Nephron (organoid): ENCODE data around the gene TRIO.
A peak's percentile ranks its signal among the peaks of the same experiment; 100 is the strongest.
"Not testable (repeated sequence)": the region's sequence is repeated elsewhere in the genome, so short reads cannot be mapped to it uniquely, and the experiment has no call there.

Source experiments
- H3K27ac Mint-ChIP-seq, 3 experiments: 2 replicates each; pipeline ENCODE4 v1.8.0; 2020; ENCODE audit warnings: mixed read lengths in 3 of 3, mild to moderate bottlenecking in 2 of 3, moderate library complexity in 1 of 3
- H3K27me3 Mint-ChIP-seq: 2 replicates; pipeline ENCODE4 v1.8.0; 2021; ENCODE audit warnings: low read depth, mild to moderate bottlenecking, moderate library complexity, mixed read lengths
- H3K36me3 Mint-ChIP-seq: 2 replicates; pipeline ENCODE4 v1.8.0; 2020; ENCODE audit warnings: low read depth, mixed read lengths
- H3K4me1 Mint-ChIP-seq: 2 replicates; pipeline ENCODE4 v1.8.0; 2020; ENCODE audit warnings: mixed read lengths
- H3K4me3 Mint-ChIP-seq, 3 experiments: 2 replicates each; pipeline ENCODE4 v1.8.0; 2020; ENCODE audit warnings: mild to moderate bottlenecking in 3 of 3, mixed read lengths in 3 of 3, moderate library complexity in 2 of 3
- H3K9me3 Mint-ChIP-seq: 2 replicates; pipeline ENCODE4 v1.8.0; 2020; ENCODE audit warnings: mixed read lengths
- CTCF ChIP-seq, 3 experiments: fragments of 200-600 bp; sonication (generic); IDR thresholded peaks; one replicate each; pipeline ENCODE4 v1.5.0; 2021; ENCODE audit warnings: antibody characterized with exemption in 3 of 3; ENCODE audit not compliant: unreplicated experiment in 3 of 3

Gene TRIO

GRCh38 chr5:14386884-14387624 is 243.9 kb downstream of the TRIO start:
- Mint-ChIP-seq H3K9me3 (peaks cover 3% of the 10 kb centered on the region), H3K4me3 (no peak overlapping the region), H3K4me1 (peaks cover 25% of the 10 kb centered on the region), H3K36me3 (peaks cover 83% of the 10 kb centered on the region), H3K27ac (peak overlapping the region in 1 of 3 experiments; percentile 39), H3K27me3 (no peaks in the 10 kb centered on the region)
- no peak for TF ChIP-seq CTCF (IDR thresholded peaks at IDR 0.05; ENCODE audit: unreplicated experiment in 3 of 3)

- TF ChIP-seq CTCF (IDR thresholded peaks at IDR 0.05; ENCODE audit: unreplicated experiment in 3 of 3), result no peak
- H3K36me3 Mint-ChIP-seq, result peaks cover 88% of the 10 kb centered on the region
- H3K4me1 Mint-ChIP-seq, result peaks cover 25% of the 10 kb centered on the region
- H3K27me3 Mint-ChIP-seq, result no peaks in the 10 kb centered on the region
- H3K9me3 Mint-ChIP-seq, result peaks cover 3% of the 10 kb centered on the region
- peak overlapping the region in 1 of 3 experiments; percentile 7 for H3K27ac Mint-ChIP-seq
- no peak overlapping the region for H3K4me3 Mint-ChIP-seq
Measured at GRCh38 chr5:14388741-14389140, 245.6 kb downstream of the TRIO start.

GRCh38 chr5:14392552-14392951 is 249.4 kb downstream of the TRIO start:
- not testable (repeated sequence) for H3K27me3 Mint-ChIP-seq, H3K4me1 Mint-ChIP-seq, H3K4me3 Mint-ChIP-seq, H3K27ac Mint-ChIP-seq, H3K9me3 Mint-ChIP-seq
- peaks cover 87% of the 10 kb centered on the region for H3K36me3 Mint-ChIP-seq

- Mint-ChIP-seq H3K36me3 (peaks cover 72% of the 10 kb centered on the region), H3K4me1 (peaks cover 18% of the 10 kb centered on the region), H3K9me3 (peaks cover 3% of the 10 kb centered on the region), H3K27ac (no peak overlapping the region), H3K4me3 (no peak overlapping the region), H3K27me3 (no peaks in the 10 kb centered on the region)
- TF ChIP-seq CTCF (IDR thresholded peaks at IDR 0.05; ENCODE audit: unreplicated experiment in 3 of 3), result no peak
Measured at GRCh38 chr5:14394365-14394764, 251.2 kb downstream of the TRIO start.

- TF ChIP-seq CTCF (IDR thresholded peaks at IDR 0.05; ENCODE audit: unreplicated experiment in 3 of 3), result no peak
- Mint-ChIP-seq H3K36me3 (peaks cover 62% of the 10 kb centered on the region), H3K27ac (no peak overlapping the region), H3K27me3 (no peaks in the 10 kb centered on the region), H3K4me3 (no peak overlapping the region), H3K4me1 (peaks cover 28% of the 10 kb centered on the region), H3K9me3 (peaks cover 3% of the 10 kb centered on the region)
Measured at GRCh38 chr5:14395411-14395810, 252.3 kb downstream of the TRIO start.

- peaks cover 62% of the 10 kb centered on the region for H3K36me3 Mint-ChIP-seq
- H3K4me1 Mint-ChIP-seq, result peaks cover 35% of the 10 kb centered on the region
- H3K9me3 Mint-ChIP-seq, result peaks cover 3% of the 10 kb centered on the region
- no peak overlapping the region for H3K27ac Mint-ChIP-seq
- H3K27me3 Mint-ChIP-seq, result no peaks in the 10 kb centered on the region
- no peak overlapping the region for H3K4me3 Mint-ChIP-seq
- no peak for TF ChIP-seq CTCF (IDR thresholded peaks at IDR 0.05; ENCODE audit: unreplicated experiment in 3 of 3)
Measured at GRCh38 chr5:14396066-14396465, 252.9 kb downstream of the TRIO start.
